Measurements from ENCODE around the gene KLHL18.
"Not testable (repeated sequence)": the region's sequence is repeated elsewhere in the genome, so short reads cannot be mapped to it uniquely, and the experiment has no call there.

The KLHL18 gene

GRCh38 chr3:47314056-47314764 is 31.5 kb downstream of the KLHL18 start:
- Mint-ChIP-seq H3K4me3 (no peak overlapping the region), H3K4me1 (peaks cover 10% of the 10 kb centered on the region), H3K9me3 (peaks cover 4% of the 10 kb centered on the region), H3K27ac (peak overlapping the region in 1 of 3 experiments; percentile 7), H3K27me3 (ENCODE audit: low read depth) (no peaks in the 10 kb centered on the region), H3K36me3 (ENCODE audit: low read depth) (peaks cover 15% of the 10 kb centered on the region)
- TF ChIP-seq CTCF (IDR thresholded peaks at IDR 0.05; ENCODE audit: unreplicated experiment in 3 of 3) = no peak

- H3K36me3 Mint-ChIP-seq (ENCODE audit: low read depth) = peaks cover 17% of the 10 kb centered on the region
- peaks cover 10% of the 10 kb centered on the region for H3K4me1 Mint-ChIP-seq
- no peak overlapping the region for H3K4me3 Mint-ChIP-seq
- no peak for TF ChIP-seq CTCF (IDR thresholded peaks at IDR 0.05; ENCODE audit: unreplicated experiment in 3 of 3)
- H3K27me3 Mint-ChIP-seq (ENCODE audit: low read depth) = no peaks in the 10 kb centered on the region
- H3K9me3 Mint-ChIP-seq = peaks cover 3% of the 10 kb centered on the region
- H3K27ac Mint-ChIP-seq = peak overlapping the region in 2 of 3 experiments; percentile 15 to 24
Observed at GRCh38 chr3:47315069-47315647, 32.4 kb downstream of the KLHL18 start.

GRCh38 chr3:47316151-47316550 is 33.4 kb downstream of the KLHL18 start:
- H3K27ac Mint-ChIP-seq; H3K27me3 Mint-ChIP-seq (ENCODE audit: low read depth); H3K9me3 Mint-ChIP-seq; H3K4me3 Mint-ChIP-seq: not testable (repeated sequence)
- peaks cover 10% of the 10 kb centered on the region for H3K4me1 Mint-ChIP-seq
- peaks cover 15% of the 10 kb centered on the region for H3K36me3 Mint-ChIP-seq (ENCODE audit: low read depth)

- TF ChIP-seq CTCF (IDR thresholded peaks at IDR 0.05; ENCODE audit: unreplicated experiment in 3 of 3) = no peak
- Mint-ChIP-seq H3K4me3 (no peak overlapping the region), H3K9me3 (no peaks in the 10 kb centered on the region), H3K27ac (no peak overlapping the region), H3K36me3 (ENCODE audit: low read depth) (peaks cover 34% of the 10 kb centered on the region), H3K4me1 (peaks cover 10% of the 10 kb centered on the region), H3K27me3 (ENCODE audit: low read depth) (no peaks in the 10 kb centered on the region)
Observed at GRCh38 chr3:47318916-47319315, 36.2 kb downstream of the KLHL18 start.

GRCh38 chr3:47319956-47320355 is 37.2 kb downstream of the KLHL18 start:
- Mint-ChIP-seq H3K36me3 (ENCODE audit: low read depth) (peaks cover 34% of the 10 kb centered on the region), H3K27me3 (ENCODE audit: low read depth) (no peaks in the 10 kb centered on the region), H3K4me1 (peaks cover 2% of the 10 kb centered on the region), H3K27ac (no peak overlapping the region), H3K9me3 (no peaks in the 10 kb centered on the region), H3K4me3 (no peak overlapping the region)
- no peak for TF ChIP-seq CTCF (IDR thresholded peaks at IDR 0.05; ENCODE audit: unreplicated experiment in 3 of 3)

- H3K9me3 Mint-ChIP-seq = no peaks in the 10 kb centered on the region
- H3K27ac Mint-ChIP-seq = no peak overlapping the region
- peaks cover 42% of the 10 kb centered on the region for H3K36me3 Mint-ChIP-seq (ENCODE audit: low read depth)
- H3K4me1 Mint-ChIP-seq = no peaks in the 10 kb centered on the region
- H3K27me3 Mint-ChIP-seq (ENCODE audit: low read depth) = no peaks in the 10 kb centered on the region
- H3K4me3 Mint-ChIP-seq = no peak overlapping the region
- TF ChIP-seq CTCF (IDR thresholded peaks at IDR 0.05; ENCODE audit: unreplicated experiment in 3 of 3) = no peak
Observed at GRCh38 chr3:47323431-47324277, 40.9 kb downstream of the KLHL18 start.
